MM.1S (cell line): Measurements from ENCODE around the gene MYRFL.

Source experiments
- EZH2 ChIP-seq: fragments of 300-600 bp; sonication (generic); optimal IDR thresholded peaks from 2 replicates; pipeline ENCODE3; 2017; ENCODE audit warnings: low read depth, mild to moderate bottlenecking, antibody characterized with exemption, low read length, mixed read lengths
- EZH2phosphoT487 ChIP-seq: fragments of 300-600 bp; sonication (generic); IDR thresholded peaks from 2 replicates; pipeline ENCODE4 v1.6.1; 2018; ENCODE audit warnings: antibody characterized with exemption, low read length
- TF ChIP-seq, protein P1 (sequence below): fragments of 300-600 bp; sonication (generic); IDR thresholded peaks from 2 replicates; pipeline ENCODE4 v1.5.1; 2016; ENCODE audit warnings: antibody characterized with exemption, low read length, mixed read lengths

GRCh38 chr12:69851976-69852375 is 26.9 kb downstream of the MYRFL start:
- TF ChIP-seq, protein P1, sequence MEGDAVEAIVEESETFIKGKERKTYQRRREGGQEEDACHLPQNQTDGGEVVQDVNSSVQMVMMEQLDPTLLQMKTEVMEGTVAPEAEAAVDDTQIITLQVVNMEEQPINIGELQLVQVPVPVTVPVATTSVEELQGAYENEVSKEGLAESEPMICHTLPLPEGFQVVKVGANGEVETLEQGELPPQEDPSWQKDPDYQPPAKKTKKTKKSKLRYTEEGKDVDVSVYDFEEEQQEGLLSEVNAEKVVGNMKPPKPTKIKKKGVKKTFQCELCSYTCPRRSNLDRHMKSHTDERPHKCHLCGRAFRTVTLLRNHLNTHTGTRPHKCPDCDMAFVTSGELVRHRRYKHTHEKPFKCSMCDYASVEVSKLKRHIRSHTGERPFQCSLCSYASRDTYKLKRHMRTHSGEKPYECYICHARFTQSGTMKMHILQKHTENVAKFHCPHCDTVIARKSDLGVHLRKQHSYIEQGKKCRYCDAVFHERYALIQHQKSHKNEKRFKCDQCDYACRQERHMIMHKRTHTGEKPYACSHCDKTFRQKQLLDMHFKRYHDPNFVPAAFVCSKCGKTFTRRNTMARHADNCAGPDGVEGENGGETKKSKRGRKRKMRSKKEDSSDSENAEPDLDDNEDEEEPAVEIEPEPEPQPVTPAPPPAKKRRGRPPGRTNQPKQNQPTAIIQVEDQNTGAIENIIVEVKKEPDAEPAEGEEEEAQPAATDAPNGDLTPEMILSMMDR, result no peak
- TF ChIP-seq EZH2, result no peak
- TF ChIP-seq EZH2phosphoT487, result no peak
